Subcutaneous abdominal adipose tissue (tissue), 5 donors: ENCODE data around the gene CLIC1.

Experiments used
- H3K27ac ChIP-seq: one replicate; pipeline ENCODE4 v1.7.0; 2013; ENCODE audit warnings: low read depth, mild to moderate bottlenecking, inconsistent platforms, low read length, moderate library complexity
- H3K27me3 ChIP-seq, 5 donors: one replicate each; pipeline ENCODE4 v1.7.0; 2013; ENCODE audit warnings: low read length in 5 of 5, inconsistent platforms in 1 of 5; ENCODE audit not compliant: control insufficient read depth in 5 of 5, insufficient read depth in 4 of 5
- H3K36me3 ChIP-seq, 5 donors: one replicate each; pipeline ENCODE4 v1.7.0; 2013; ENCODE audit warnings: low read length in 5 of 5; ENCODE audit not compliant: control insufficient read depth in 5 of 5, insufficient read depth in 5 of 5
- H3K4me1 ChIP-seq, 5 donors: one replicate each; pipeline ENCODE4 v1.7.0; 2013; ENCODE audit warnings: low read length in 5 of 5, mild to moderate bottlenecking in 3 of 5, moderate library complexity in 1 of 5; ENCODE audit not compliant: control insufficient read depth in 5 of 5, insufficient read depth in 5 of 5
- H3K4me3 ChIP-seq, 5 donors: one replicate each; pipeline ENCODE4 v1.7.0; 2013; ENCODE audit warnings: low read length in 5 of 5, low read depth in 1 of 5
- H3K9ac ChIP-seq, 5 donors: one replicate each; pipeline ENCODE4 v1.7.0; 2013; ENCODE audit warnings: low read length in 5 of 5, mild to moderate bottlenecking in 4 of 5, moderate library complexity in 3 of 5
- H3K9me3 ChIP-seq, 5 donors: one replicate each; pipeline ENCODE4 v1.7.0; 2013; ENCODE audit warnings: low read length in 5 of 5; ENCODE audit not compliant: control insufficient read depth in 5 of 5
- donor health status: healthy.
- donor health status: healthy.
- donor health status: healthy.
- donor health status: healthy.
- donor health status: healthy.

Gene CLIC1

GRCh38 chr6:31702819-31703716 is 33.3 kb downstream of the CLIC1 start, which contains the start of gene ABHD16A:
TSS of gene ABHD16A (minus strand) at chr6:31703324. CDS start at chr6:31703281, 43 bp downstream.
- peak within 1 kb of the TSS; percentile 97 for H3K27ac ChIP-seq
- H3K4me1 ChIP-seq, result peaks cover 6 to 31% (median 24%) of the 10 kb centered on the region in 5 donors
- H3K27me3 ChIP-seq, result no peaks in the 10 kb centered on the region
- H3K9ac ChIP-seq, result peak within 1 kb of the TSS; percentile 90 to 97 (median 96)
- H3K9me3 ChIP-seq, result no peaks in the 10 kb centered on the region
- peaks cover 0 to 19% (median 12%) of the 10 kb centered on the region in 5 donors for H3K36me3 ChIP-seq
- peak within 1 kb of the TSS; percentile 89 to 98 (median 94) for H3K4me3 ChIP-seq

GRCh38 chr6:31702405-31702818 is 33.9 kb downstream of the CLIC1 start:
- peaks cover 2 to 24% (median 12%) of the 10 kb centered on the region in 5 donors for H3K36me3 ChIP-seq
- peak overlapping the region; percentile 89 to 98 (median 94) for H3K4me3 ChIP-seq
- peak overlapping the region; percentile 90 to 97 (median 96) for H3K9ac ChIP-seq
- H3K27ac ChIP-seq, result peak overlapping the region; percentile 97
- no peaks in the 10 kb centered on the region for H3K27me3 ChIP-seq
- peaks cover 6 to 35% (median 24%) of the 10 kb centered on the region in 5 donors for H3K4me1 ChIP-seq
- no peaks in the 10 kb centered on the region for H3K9me3 ChIP-seq

GRCh38 chr6:31701666-31702404 is 34.5 kb downstream of the CLIC1 start:
- Histone ChIP-seq H3K9me3 (no peaks in the 10 kb centered on the region), H3K4me3 (peak overlapping the region; percentile 89 to 98 (median 94)), H3K4me1 (peaks cover 6 to 35% (median 24%) of the 10 kb centered on the region in 5 donors), H3K27ac (peak overlapping the region; percentile 97), H3K36me3 (peaks cover 2 to 29% (median 14%) of the 10 kb centered on the region in 5 donors), H3K9ac (peak overlapping the region; percentile 90 to 97 (median 96)), H3K27me3 (no peaks in the 10 kb centered on the region)

DNA sequence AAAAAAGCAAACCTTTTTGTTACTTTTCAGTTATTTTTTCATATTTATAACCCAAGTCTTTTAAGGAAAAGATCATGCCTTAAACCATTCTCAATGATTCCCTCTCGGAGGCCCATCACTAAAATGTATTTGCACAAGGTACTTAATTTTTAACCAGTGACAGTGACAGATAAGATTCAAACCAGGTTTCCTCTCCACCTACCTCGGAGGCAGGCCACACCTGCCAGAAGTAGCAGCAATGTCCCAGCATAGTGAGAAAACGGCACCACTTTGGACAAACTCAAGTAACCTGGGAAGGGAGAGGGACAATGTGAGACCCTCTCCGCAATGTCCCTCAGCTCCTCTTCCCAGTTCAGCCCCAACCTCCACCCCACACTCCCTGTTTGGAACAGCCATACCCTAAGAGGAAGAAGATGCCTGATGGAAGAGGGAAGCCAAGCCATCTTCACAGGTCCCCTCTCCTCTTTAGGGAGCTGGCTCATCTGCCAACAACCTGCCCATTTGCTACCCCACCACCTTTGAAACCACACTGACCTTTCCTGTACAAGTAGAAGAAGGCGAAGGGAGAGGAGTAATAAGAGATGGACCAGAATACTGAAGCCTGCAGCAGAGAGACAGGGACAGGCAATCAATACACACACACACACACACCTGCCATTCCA is 35.5 kb downstream of the CLIC1 start:
- Histone ChIP-seq H3K4me1 (peaks cover 6 to 38% (median 24%) of the 10 kb centered on the region in 5 donors), H3K9me3 (no peaks in the 10 kb centered on the region), H3K4me3 (no peak overlapping the region), H3K27ac (no peak overlapping the region), H3K27me3 (no peaks in the 10 kb centered on the region), H3K36me3 (peaks cover 2 to 38% (median 22%) of the 10 kb centered on the region in 5 donors), H3K9ac (peak overlapping the region in 2 of 5 donors; percentile 9 to 30)

- Histone ChIP-seq H3K27ac (no peak overlapping the region), H3K36me3 (peaks cover 2 to 69% (median 47%) of the 10 kb centered on the region in 5 donors), H3K4me1 (peaks cover 6 to 26% (median 19%) of the 10 kb centered on the region in 5 donors), H3K27me3 (no peaks in the 10 kb centered on the region), H3K4me3 (no peak overlapping the region), H3K9me3 (no peaks in the 10 kb centered on the region), H3K9ac (peak overlapping the region in 1 of 5 donors; percentile 10)
Observed at GRCh38 chr6:31697555-31697954, 38.8 kb downstream of the CLIC1 start.

DNA sequence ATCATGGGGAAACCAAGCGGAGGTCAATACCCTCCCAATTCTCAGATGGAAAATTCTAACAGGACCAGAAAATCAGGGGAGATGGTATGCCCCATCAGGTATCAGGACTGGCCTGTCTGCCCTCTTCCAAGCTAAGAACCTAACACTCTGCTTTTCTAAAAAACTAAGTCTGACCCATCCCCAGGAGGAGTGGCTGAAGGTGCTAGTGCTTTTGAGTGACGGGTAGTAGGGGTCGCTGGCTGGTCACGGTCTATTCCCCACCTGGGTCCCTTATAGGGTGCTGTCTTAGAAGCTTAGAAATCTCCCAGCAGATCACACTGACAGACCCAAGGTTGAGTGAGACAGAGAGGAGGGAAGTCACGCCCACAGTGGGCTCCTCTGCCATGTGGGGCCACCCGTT is 42.8 kb downstream of the CLIC1 start:
- Histone ChIP-seq H3K9me3 (no peaks in the 10 kb centered on the region), H3K27ac (no peak overlapping the region), H3K36me3 (peaks cover 5 to 89% (median 71%) of the 10 kb centered on the region in 5 donors), H3K4me3 (no peak overlapping the region), H3K27me3 (no peaks in the 10 kb centered on the region), H3K4me1 (peaks cover 0 to 7% (median 0%) of the 10 kb centered on the region in 5 donors), H3K9ac (no peak overlapping the region)

DNA sequence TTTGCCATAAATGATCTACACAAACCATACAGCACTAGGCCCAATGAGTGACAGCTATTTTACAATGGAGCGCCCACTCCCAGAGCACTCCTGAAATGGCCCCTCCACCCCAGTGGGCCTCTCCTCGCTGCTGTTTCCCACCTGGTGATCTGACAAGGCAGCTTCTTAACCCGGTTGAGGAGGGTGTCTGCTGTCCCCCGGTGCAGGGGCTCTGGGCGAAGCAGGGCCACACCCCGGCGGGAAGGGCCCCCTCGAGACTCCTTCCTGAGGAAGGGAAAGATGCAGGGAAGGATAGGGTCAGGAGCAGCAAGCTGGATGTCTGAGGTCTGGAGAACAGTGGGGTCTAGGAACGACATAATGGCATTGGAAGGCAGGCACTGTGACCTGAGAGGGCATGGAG is 43.4 kb downstream of the CLIC1 start:
- no peak overlapping the region for H3K4me3 ChIP-seq
- H3K4me1 ChIP-seq, result peaks cover 0 to 7% (median 0%) of the 10 kb centered on the region in 5 donors
- no peaks in the 10 kb centered on the region for H3K9me3 ChIP-seq
- peaks cover 4 to 95% (median 78%) of the 10 kb centered on the region in 5 donors for H3K36me3 ChIP-seq
- no peaks in the 10 kb centered on the region for H3K27me3 ChIP-seq
- H3K9ac ChIP-seq, result no peak overlapping the region
- no peak overlapping the region for H3K27ac ChIP-seq

DNA sequence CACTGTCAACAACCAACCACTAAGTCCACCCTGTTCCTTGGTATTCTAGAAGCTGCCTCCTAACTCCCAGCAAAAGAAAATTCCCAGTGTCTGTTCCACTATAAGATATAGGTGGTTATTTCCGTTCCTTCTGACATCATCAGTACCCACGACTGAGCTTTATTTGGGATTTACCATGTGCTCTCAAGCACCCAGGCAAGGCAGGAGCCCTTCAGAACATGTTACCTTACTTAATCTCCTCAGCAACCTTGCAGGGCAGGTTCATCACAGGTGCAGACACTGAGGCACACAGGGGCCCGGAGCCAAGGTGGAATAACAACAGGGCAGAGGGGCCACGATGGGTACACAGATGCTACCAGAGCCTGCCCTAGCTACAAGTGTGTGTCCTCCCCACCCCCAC is 44.0 kb downstream of the CLIC1 start:
- Histone ChIP-seq H3K27ac (no peak overlapping the region), H3K9ac (no peak overlapping the region), H3K9me3 (no peaks in the 10 kb centered on the region), H3K36me3 (peaks cover 3 to 96% (median 78%) of the 10 kb centered on the region in 5 donors), H3K4me1 (peaks cover 0 to 3% (median 0%) of the 10 kb centered on the region in 5 donors), H3K4me3 (no peak overlapping the region), H3K27me3 (no peaks in the 10 kb centered on the region)

DNA sequence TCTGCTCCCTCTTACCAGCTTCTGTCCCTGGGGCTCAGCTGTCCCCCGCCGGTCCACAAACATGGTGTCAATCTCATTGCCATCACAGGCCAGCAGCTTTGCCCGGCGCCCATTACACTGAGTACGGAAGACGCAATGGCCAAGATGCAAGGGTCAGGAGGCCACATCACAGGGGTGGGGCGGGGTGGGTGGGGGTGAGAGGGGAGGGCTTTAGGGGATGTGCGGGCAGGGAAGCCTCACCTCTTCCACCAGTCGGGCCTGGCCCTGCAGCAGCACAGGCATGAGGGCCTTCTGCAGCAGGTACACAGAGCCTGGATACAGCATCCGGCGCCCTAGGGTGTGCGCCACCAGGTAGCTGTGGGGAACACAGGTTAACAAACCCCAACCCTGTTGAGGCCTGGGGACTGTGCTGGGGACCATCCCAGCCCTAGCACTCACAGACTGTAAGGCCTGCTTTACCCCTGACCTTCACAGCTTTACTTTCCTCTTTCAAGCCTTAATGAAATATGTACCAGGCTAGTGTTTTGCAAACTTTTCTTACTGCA is 44.7 kb downstream of the CLIC1 start:
- no peak overlapping the region for H3K9ac ChIP-seq
- H3K9me3 ChIP-seq, result no peaks in the 10 kb centered on the region
- no peaks in the 10 kb centered on the region for H3K27me3 ChIP-seq
- H3K4me3 ChIP-seq, result no peak overlapping the region
- H3K4me1 ChIP-seq, result peaks cover 0 to 1% (median 0%) of the 10 kb centered on the region in 5 donors
- peaks cover 3 to 96% (median 81%) of the 10 kb centered on the region in 5 donors for H3K36me3 ChIP-seq
- no peak overlapping the region for H3K27ac ChIP-seq
